ENCODE measurements around the gene DTWD1.
"Not testable (repeated sequence)": the region's sequence is repeated elsewhere in the genome, so short reads cannot be mapped to it uniquely, and the experiment has no call there.

DTWD1 gene

GRCh38 chr15:49646891-49647290 lies 26.0 kb downstream of the DTWD1 start:
- DNase-seq (ENCODE audit: low spot score) = no peak

DNA sequence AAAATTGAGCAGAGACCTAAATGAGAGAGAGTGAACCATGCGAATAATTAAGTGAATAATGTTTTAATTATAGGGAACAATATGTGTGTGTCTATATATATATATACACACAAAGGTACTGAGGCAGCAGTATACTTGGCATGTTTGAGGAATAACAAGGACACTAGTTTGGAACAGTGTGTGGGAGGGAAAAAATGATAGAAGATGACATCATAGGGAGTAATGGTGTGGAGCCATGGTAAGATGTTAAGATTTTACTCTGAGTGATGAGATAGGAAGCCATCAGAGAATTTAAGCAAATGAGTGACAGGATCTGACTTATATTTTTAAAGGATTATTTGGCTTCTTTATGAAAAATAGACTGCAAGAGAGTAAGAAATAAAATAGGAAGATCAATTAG lies 29.1 kb downstream of the DTWD1 start:
- no peak for DNase-seq (ENCODE audit: low spot score)

DNA sequence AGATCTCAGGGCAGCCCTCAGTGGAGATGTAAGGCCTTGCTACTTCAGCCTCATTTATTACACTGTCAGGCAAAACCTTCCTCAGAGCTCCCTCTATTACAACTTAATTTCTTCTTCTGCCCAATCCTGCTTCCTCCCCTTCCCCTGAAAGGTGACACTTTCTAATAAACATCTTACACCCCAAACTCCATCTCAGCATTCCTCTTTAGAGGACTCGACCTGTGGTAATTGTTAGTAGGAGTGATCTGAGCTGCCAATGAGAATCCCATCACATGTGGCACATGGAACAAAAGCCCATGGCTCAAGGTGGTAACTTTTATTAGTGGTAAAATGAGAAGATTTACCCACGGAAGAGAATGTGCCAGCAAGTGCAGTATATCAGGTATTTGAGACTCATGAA lies 29.8 kb downstream of the DTWD1 start:
- DNase-seq (ENCODE audit: low spot score) = no peak

- no peak for DNase-seq (ENCODE audit: low spot score)
These were observed 32.1 kb downstream of the DTWD1 start for GRCh38 chr15:49652922-49653321.

DNA sequence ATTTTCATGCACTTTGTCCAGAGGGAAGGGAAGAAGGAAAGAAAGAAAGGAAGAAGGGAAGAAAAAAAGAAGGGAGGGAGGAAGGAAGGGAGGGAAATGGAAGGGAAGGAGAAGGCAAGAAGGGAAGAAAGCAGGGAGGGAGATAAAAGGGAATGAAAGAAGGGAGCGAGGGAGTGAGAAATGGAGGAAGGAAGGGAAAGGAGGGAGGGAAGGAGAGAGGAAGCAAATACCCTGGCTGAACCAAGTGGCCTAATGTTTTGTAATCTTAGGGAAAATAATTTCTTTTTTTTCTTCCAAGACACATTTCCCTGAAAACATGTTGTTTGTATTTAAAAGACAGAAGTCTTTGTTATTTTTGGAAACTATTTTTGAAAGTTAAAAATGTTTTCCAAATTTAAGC lies 35.9 kb downstream of the DTWD1 start:
- no peak for DNase-seq (ENCODE audit: low spot score)

DNA sequence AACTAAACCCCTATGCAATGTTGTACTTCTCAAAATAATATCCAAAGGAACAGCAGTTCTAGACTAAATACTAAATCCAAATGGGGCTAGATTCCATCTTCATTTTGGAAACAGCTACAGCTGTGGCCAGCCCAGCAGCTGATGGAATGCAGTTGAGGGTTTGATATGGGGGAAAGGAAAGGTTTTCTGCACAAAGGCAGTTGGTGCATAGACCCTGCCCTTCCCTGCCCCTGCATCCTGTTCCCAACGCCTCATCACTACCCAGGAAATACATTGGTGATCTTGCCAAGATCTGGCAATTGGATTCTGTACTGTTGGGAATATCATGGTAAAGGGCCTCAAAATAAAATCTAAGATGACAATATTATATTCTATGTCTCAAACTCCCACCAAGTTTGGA lies 43.9 kb downstream of the DTWD1 start:
- peak; percentile 2 for DNase-seq (ENCODE audit: low spot score)

GRCh38 chr15:49666486-49666885 lies 45.6 kb downstream of the DTWD1 start:
- not testable (repeated sequence) for DNase-seq (ENCODE audit: low spot score)

DNA sequence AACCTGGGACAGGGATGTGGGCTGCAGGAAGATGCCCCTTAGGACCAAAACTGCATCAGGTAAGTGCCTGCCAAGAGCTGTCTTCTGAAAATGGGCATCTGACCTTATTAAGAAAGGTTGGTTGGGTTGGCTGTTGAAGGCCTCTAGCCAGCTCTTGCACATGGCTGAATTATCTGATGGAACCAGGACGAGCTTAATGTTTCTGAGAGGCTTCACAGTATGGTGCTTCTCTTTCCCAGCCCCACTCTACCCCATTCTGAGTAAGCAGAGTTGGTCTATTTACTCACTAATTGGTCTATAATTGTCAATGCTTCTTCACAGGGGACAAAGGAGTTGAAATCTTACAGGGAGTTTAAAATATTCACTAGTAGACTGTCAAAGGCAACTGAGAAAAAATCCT lies 48.4 kb downstream of the DTWD1 start:
- no peak for DNase-seq (ENCODE audit: low spot score)

DNA sequence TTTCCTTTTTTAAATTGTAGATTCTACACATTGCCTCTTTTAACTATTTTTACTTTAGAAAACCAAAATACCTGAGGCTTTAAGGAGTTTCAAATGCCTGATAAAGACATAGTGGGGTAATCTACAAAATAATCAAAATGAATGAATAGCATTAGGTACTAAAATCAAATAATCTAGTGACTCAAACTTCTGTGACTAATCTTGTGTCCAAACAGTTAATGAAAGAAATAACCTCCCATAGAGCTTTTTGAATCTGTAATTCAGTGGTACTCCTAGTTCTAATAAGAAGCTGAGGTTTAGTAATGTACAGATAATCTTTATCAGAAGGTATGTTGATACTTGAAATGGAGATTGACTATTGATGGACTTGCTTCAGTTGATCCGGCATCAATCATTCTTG lies 53.0 kb downstream of the DTWD1 start:
- no peak for DNase-seq (ENCODE audit: low spot score)

- no peak for DNase-seq (ENCODE audit: low spot score)
These were observed 53.5 kb downstream of the DTWD1 start for GRCh38 chr15:49674370-49674769.

GRCh38 chr15:49675041-49675440 lies 54.2 kb downstream of the DTWD1 start:
- peak; percentile 78 for DNase-seq (ENCODE audit: low spot score)

DNA sequence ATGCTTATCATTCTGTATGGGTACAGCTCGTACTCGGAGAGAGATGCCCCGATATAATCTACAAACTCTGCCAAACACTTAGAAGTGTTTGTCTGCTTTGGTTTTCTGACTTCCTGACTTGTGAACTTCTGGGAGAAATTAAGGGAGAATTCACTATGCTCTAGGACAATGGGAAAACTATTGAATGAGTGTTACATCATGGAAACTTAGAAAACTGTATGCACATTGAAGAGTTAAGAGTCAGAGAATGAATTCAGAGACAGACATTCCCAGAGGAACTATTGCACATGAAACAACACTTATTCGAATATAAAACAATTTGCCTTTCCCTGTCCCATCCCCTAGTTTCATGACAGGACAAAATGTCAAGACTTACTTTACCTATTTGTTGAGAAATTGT lies 57.8 kb downstream of the DTWD1 start:
- no peak for DNase-seq (ENCODE audit: low spot score)

GRCh38 chr15:49686599-49686998 lies 65.8 kb downstream of the DTWD1 start:
- peak; percentile 47 for DNase-seq (ENCODE audit: low spot score)

GRCh38 chr15:49688135-49688790 lies 67.4 kb downstream of the DTWD1 start:
- no peak for DNase-seq (ENCODE audit: low spot score)

GRCh38 chr15:49692514-49693090 lies 71.8 kb downstream of the DTWD1 start:
- DNase-seq (ENCODE audit: low spot score) = no peak

- DNase-seq (ENCODE audit: low spot score) = no peak
These were observed 72.7 kb downstream of the DTWD1 start for GRCh38 chr15:49693498-49693897.

DNA sequence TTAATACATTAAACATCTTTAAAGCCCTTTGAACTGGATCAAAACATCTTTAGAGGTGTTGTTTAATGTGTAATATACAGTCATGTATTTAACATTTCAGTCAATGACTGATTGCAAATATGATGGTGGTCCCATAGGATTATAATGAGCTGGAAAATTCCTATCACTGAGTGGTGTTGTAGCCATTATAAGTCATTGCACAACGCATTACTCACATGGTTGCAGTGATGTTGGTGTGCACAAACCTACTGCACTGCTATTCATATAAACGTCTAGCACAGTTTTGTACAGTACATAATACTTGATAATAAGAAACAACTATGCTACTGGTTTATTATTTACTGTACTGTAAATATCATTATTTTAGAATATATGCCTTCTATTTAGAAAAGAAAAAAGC lies 75.6 kb downstream of the DTWD1 start:
- no peak for DNase-seq (ENCODE audit: low spot score)

- DNase-seq (ENCODE audit: low spot score) = no peak
These were observed 76.3 kb downstream of the DTWD1 start for GRCh38 chr15:49697121-49697520.

- DNase-seq (ENCODE audit: low spot score) = not testable (repeated sequence)
These were observed 82.1 kb downstream of the DTWD1 start for GRCh38 chr15:49702982-49703381.
